Spleen (tissue), 7 donors: Measurements from ENCODE around the gene PRXL2B.

Source experiments
- CTCF ChIP-seq, 11 experiments: fragments of 200-600 bp in 7 of 11; fragments of 450-650 bp in 4 of 11; sonication (generic) in 4 of 11; IDR thresholded peaks in 8 of 11; conservative IDR thresholded peaks in 3 of 11; 1 replicate in 7 of 11; 2 replicates in 4 of 11; pipeline versions ENCODE4 v1.4.0 to v1.8.0; 2016 to 2021; ENCODE audit warnings: antibody characterized with exemption in 11 of 11, inconsistent platforms in 4 of 11, mild to moderate bottlenecking in 1 of 11
- POLR2A ChIP-seq, 3 donors: fragments of 450-650 bp; IDR thresholded peaks; one replicate each; pipeline ENCODE4 v1.5.1; 2017; ENCODE audit warnings: antibody characterized with exemption in 3 of 3, mild to moderate bottlenecking in 1 of 3
- POLR2AphosphoS5 ChIP-seq, 3 donors: sonication (generic); formaldehyde crosslinking; IDR thresholded peaks; one replicate each; pipeline ENCODE4 v1.5.1; 2017; ENCODE audit warnings: antibody characterized with exemption in 3 of 3
- donor health status: DM: no; HTN: no; CAD: no; lungs with moderate emphysema.
- donor health status: DM: no; HTN: no; CAD: no.
- donor health status: DM: no; HTN: no; CAD: no.

GRCh38 chr1:2631136-2632050 is 44.8 kb downstream of the PRXL2B start:
- TF ChIP-seq POLR2A (IDR thresholded peaks at IDR 0.05) = no peak
- no peak for TF ChIP-seq POLR2AphosphoS5 (IDR thresholded peaks at IDR 0.05)
- no peak for TF ChIP-seq CTCF (IDR thresholded peaks at IDR 0.05 in 8 of 11, conservative IDR thresholded peaks at IDR 0.05 in 3 of 11)
